ENCODE results near the gene RPTOR. TPM values are rescaled to one million over a fixed set of nuclear protein-coding genes. Genes with fewer than 3 reads are reported as not detected.

The RPTOR gene
- total and polyA plus RNA-seq, 2 experiments from 2014 or later = 6.6 to 16.1 TPM

GRCh38 chr17:80608326-80608725, 63.7 kb downstream of the RPTOR start:
- Histone ChIP-seq H3K9me2 (ENCODE audit: insufficient read depth) (no peaks in the 10 kb centered on the region), H3K9ac (no peak overlapping the region), H4K20me1 (ENCODE audit: insufficient read depth) (peaks cover 4% of the 10 kb centered on the region; the same call in 1 of the 2 replicates), H3K4me3 (no peak overlapping the region), H3K36me3 (ENCODE audit: low read depth) (no peaks in the 10 kb centered on the region), H3K4me2 (ENCODE audit: unreplicated experiment) (no peak overlapping the region), H2AFZ (no peak overlapping the region), H3K9me3 (ENCODE audit: low read depth) (no peaks in the 10 kb centered on the region), H3K79me2 (ENCODE audit: insufficient read depth) (no peaks in the 10 kb centered on the region; the same call in none of the 2 replicates), H3F3A (ENCODE audit: insufficient read depth) (no peaks in the 10 kb centered on the region), H3K27ac (no peak overlapping the region), H3K27me3 (replicated peaks; ENCODE audit: insufficient read depth) (no peaks in the 10 kb centered on the region), H3K4me1 (ENCODE audit: insufficient read depth) (no peaks in the 10 kb centered on the region)
- 95 to 96% methylated on average over 12 of the region's 12 CpGs for WGBS, 2 experiments (ENCODE audit: low coverage in 1 of 2, low lambda C conversion rate in 2 of 2, missing lambda C conversion rate in 2 of 2)
- TF ChIP-seq EZH2phosphoT487 (IDR thresholded peaks at IDR 0.05; ENCODE audit: insufficient read depth, low read depth) = no peak
- TF ChIP-seq EZH2 (IDR thresholded peaks at IDR 0.05; ENCODE audit: insufficient read depth, poor library complexity, severe bottlenecking) = no peak
- no peak for DNase-seq
- in situ Hi-C loops (cut with MboI) = no loop called here

- H3K4me3 ChIP-seq = no peak overlapping the region
- no peaks in the 10 kb centered on the region for H3K9me3 ChIP-seq (ENCODE audit: low read depth)
- H3K27ac ChIP-seq = no peak overlapping the region
- TF ChIP-seq EZH2 (IDR thresholded peaks at IDR 0.05; ENCODE audit: insufficient read depth, poor library complexity, severe bottlenecking) (no peak), EZH2phosphoT487 (IDR thresholded peaks at IDR 0.05; ENCODE audit: insufficient read depth, low read depth) (no peak)
- H3K4me1 ChIP-seq (ENCODE audit: insufficient read depth) = no peaks in the 10 kb centered on the region
- WGBS, 2 experiments (ENCODE audit: low coverage in 1 of 2, low lambda C conversion rate in 2 of 2, missing lambda C conversion rate in 2 of 2) = 83 to 88% methylated on average over 5 of the region's 5 CpGs
- no peaks in the 10 kb centered on the region for H3K9me2 ChIP-seq (ENCODE audit: insufficient read depth)
- H3K27me3 ChIP-seq (replicated peaks; ENCODE audit: insufficient read depth) = no peaks in the 10 kb centered on the region
- H3K4me2 ChIP-seq (ENCODE audit: unreplicated experiment) = no peak overlapping the region
- in situ Hi-C loops (cut with MboI) = no loop called here
- DNase-seq = no peak
- H3K36me3 ChIP-seq (ENCODE audit: low read depth) = no peaks in the 10 kb centered on the region
- H2AFZ ChIP-seq = no peak overlapping the region
- no peaks in the 10 kb centered on the region; the same call in none of the 2 replicates for H3K79me2 ChIP-seq (ENCODE audit: insufficient read depth)
- no peaks in the 10 kb centered on the region for H3F3A ChIP-seq (ENCODE audit: insufficient read depth)
- H3K9ac ChIP-seq = no peak overlapping the region
- H4K20me1 ChIP-seq (ENCODE audit: insufficient read depth) = no peaks in the 10 kb centered on the region; the same call in 1 of the 2 replicates
Observed at GRCh38 chr17:80609757-80610156, 65.1 kb downstream of the RPTOR start.

GRCh38 chr17:80611816-80612215, 67.2 kb downstream of the RPTOR start:
- no peak overlapping the region for H3K9ac ChIP-seq
- no peaks in the 10 kb centered on the region for H3K9me2 ChIP-seq (ENCODE audit: insufficient read depth)
- no peaks in the 10 kb centered on the region for H3K4me1 ChIP-seq (ENCODE audit: insufficient read depth)
- 62 to 80% methylated on average over 1 of the region's 1 CpG for WGBS, 2 experiments (ENCODE audit: low coverage in 1 of 2, low lambda C conversion rate in 2 of 2, missing lambda C conversion rate in 2 of 2)
- in situ Hi-C loops (cut with MboI) = no loop called here
- no peaks in the 10 kb centered on the region for H3K27me3 ChIP-seq (replicated peaks; ENCODE audit: insufficient read depth)
- TF ChIP-seq EZH2 (IDR thresholded peaks at IDR 0.05; ENCODE audit: insufficient read depth, poor library complexity, severe bottlenecking) (no peak), EZH2phosphoT487 (IDR thresholded peaks at IDR 0.05; ENCODE audit: insufficient read depth, low read depth) (no peak)
- H2AFZ ChIP-seq = no peak overlapping the region
- DNase-seq = no peak
- H3K79me2 ChIP-seq (ENCODE audit: insufficient read depth) = no peaks in the 10 kb centered on the region; the same call in none of the 2 replicates
- no peak overlapping the region for H3K4me2 ChIP-seq (ENCODE audit: unreplicated experiment)
- H4K20me1 ChIP-seq (ENCODE audit: insufficient read depth) = no peaks in the 10 kb centered on the region; the same call in 1 of the 2 replicates
- no peaks in the 10 kb centered on the region for H3K36me3 ChIP-seq (ENCODE audit: low read depth)
- no peak overlapping the region for H3K4me3 ChIP-seq
- no peak overlapping the region for H3K27ac ChIP-seq
- H3F3A ChIP-seq (ENCODE audit: insufficient read depth) = no peaks in the 10 kb centered on the region
- H3K9me3 ChIP-seq (ENCODE audit: low read depth) = no peaks in the 10 kb centered on the region

- H3K79me2 ChIP-seq (ENCODE audit: insufficient read depth) = no peaks in the 10 kb centered on the region; the same call in none of the 2 replicates
- no peak for DNase-seq
- H3F3A ChIP-seq (ENCODE audit: insufficient read depth) = no peaks in the 10 kb centered on the region
- H3K27me3 ChIP-seq (replicated peaks; ENCODE audit: insufficient read depth) = no peaks in the 10 kb centered on the region
- H4K20me1 ChIP-seq (ENCODE audit: insufficient read depth) = no peaks in the 10 kb centered on the region; the same call in 1 of the 2 replicates
- no peak for TF ChIP-seq EZH2phosphoT487 (IDR thresholded peaks at IDR 0.05; ENCODE audit: insufficient read depth, low read depth)
- TF ChIP-seq EZH2 (IDR thresholded peaks at IDR 0.05; ENCODE audit: insufficient read depth, poor library complexity, severe bottlenecking) = no peak
- H3K4me2 ChIP-seq (ENCODE audit: unreplicated experiment) = no peak overlapping the region
- H3K27ac ChIP-seq = no peak overlapping the region
- H3K4me3 ChIP-seq = no peak overlapping the region
- 89 to 90% methylated on average over 15 of the region's 15 CpGs for WGBS, 2 experiments (ENCODE audit: low coverage in 1 of 2, low lambda C conversion rate in 2 of 2, missing lambda C conversion rate in 2 of 2)
- H3K4me1 ChIP-seq (ENCODE audit: insufficient read depth) = no peaks in the 10 kb centered on the region
- H2AFZ ChIP-seq = no peak overlapping the region
- no peaks in the 10 kb centered on the region for H3K9me3 ChIP-seq (ENCODE audit: low read depth)
- in situ Hi-C loops (cut with MboI) = no loop called here
- H3K36me3 ChIP-seq (ENCODE audit: low read depth) = no peaks in the 10 kb centered on the region
- no peak overlapping the region for H3K9ac ChIP-seq
- no peaks in the 10 kb centered on the region for H3K9me2 ChIP-seq (ENCODE audit: insufficient read depth)
Observed at GRCh38 chr17:80612997-80613731, 68.5 kb downstream of the RPTOR start.
